ENCODE measurements around the gene QRICH1. TPM values are rescaled to one million over a fixed set of nuclear protein-coding genes. Genes with fewer than 3 reads are reported as not detected.

The QRICH1 gene
- total and polyA plus RNA-seq, 2 donors (not counting 3 experiments of a cell fraction or from before 2014, with no cell fraction given), result 89.7 to 116 TPM

- peaks cover 12% of the 10 kb centered on the region for H3K4me1 ChIP-seq (ENCODE audit: control insufficient read depth, extremely low read depth, insufficient read depth, low read length)
- DNase-seq (ENCODE audit: low read depth, low spot score) (no peak), FAIRE-seq (no peak)
- TSS peak; percentile 6 for BruUV-seq (replicated peaks)
- no peaks in the 10 kb centered on the region for H4K20me1 ChIP-seq (replicated peaks; ENCODE audit: control insufficient read depth, extremely low read depth, insufficient read depth, low read length)
- H3K27me3 ChIP-seq (ENCODE audit: control insufficient read depth in 2 of 2, insufficient read depth in 2 of 2, low read length in 2 of 2), result no peaks in the 10 kb centered on the region
- no peak overlapping the region for H3K9ac ChIP-seq (replicated peaks; ENCODE audit: extremely low read depth, insufficient read depth, low read length)
- H3K36me3 ChIP-seq (ENCODE audit: control insufficient read depth in 2 of 2, extremely low read depth in 1 of 2, insufficient read depth in 2 of 2, low read length in 2 of 2), result peaks cover 7 to 66% of the 10 kb centered on the region in 2 experiments
- no peak overlapping the region for H3K4me3 ChIP-seq (replicated peaks in 1 of 3; ENCODE audit: insufficient read depth in 1 of 3, low read depth in 1 of 3, low read length in 3 of 3)
- peak overlapping the region; percentile 43 for H3K27ac ChIP-seq (ENCODE audit: insufficient read depth, low read depth, low read length)
- intact Hi-C loops (cut with micrococcal nuclease) (loop anchor here (2.0 kb wide), 1 partner anchor 26 kb away; the partner anchor contains the start of gene QRICH1), dilution Hi-C loops (cut with MboI; ENCODE audit: extremely low pct_ligation_motif_present, low sequenced_read_pairs) (no loop called here)
- no peak for TF ChIP-seq MAX (IDR thresholded peaks at IDR 0.05; ENCODE audit: insufficient read depth, insufficient read length)
- TF ChIP-seq EZH2 (IDR thresholded peaks at IDR 0.05; ENCODE audit: borderline replicate concordance, low read depth, low read length, severe bottlenecking), result no peak
- TF ChIP-seq POLR2A (IDR thresholded peaks at IDR 0.05; ENCODE audit: low read depth, low read length), result no peak
- TF ChIP-seq JUN (IDR thresholded peaks at IDR 0.05; ENCODE audit: borderline replicate concordance, insufficient read depth, insufficient read length, low read depth), result no peak
- no peak for TF ChIP-seq FOS (IDR thresholded peaks at IDR 0.05; ENCODE audit: borderline replicate concordance, insufficient read depth, low read length)
- no peak for TF ChIP-seq CTCF (IDR thresholded peaks at IDR 0.05; ENCODE audit: extremely low read depth in 1 of 2, insufficient read depth in 1 of 2, low read depth in 1 of 2, low read length in 2 of 2)
- no peak for TF ChIP-seq MYC (IDR thresholded peaks at IDR 0.05; ENCODE audit: low read depth, low read length)
- no peak for TF ChIP-seq POLR2AphosphoS5 (IDR thresholded peaks at IDR 0.05; ENCODE audit: insufficient read depth, low read depth, low read length)
- TF ChIP-seq GATA2 (IDR thresholded peaks at IDR 0.05; ENCODE audit: insufficient read depth, insufficient read length, low read depth, low read length), result no peak
- no peaks in the 10 kb centered on the region for H3K9me3 ChIP-seq (replicated peaks; ENCODE audit: control insufficient read depth, insufficient read depth, low read length)
- POLR2A ChIA-PET, result interaction anchor here (1.7 kb wide), 1 partner anchor 28 kb away, joined by 7 read pairs; the partner anchor contains the start of gene QRICH1
- no peak overlapping the region for H3K4me2 ChIP-seq (ENCODE audit: insufficient read depth, low read length)
- peaks cover 14% of the 10 kb centered on the region for H3K79me2 ChIP-seq (ENCODE audit: control insufficient read depth, insufficient read depth, low read length)
- no peaks in the 10 kb centered on the region for H3K9me1 ChIP-seq (replicated peaks; ENCODE audit: control insufficient read depth, extremely low read depth, insufficient read depth, low read length)
- CTCF ChIA-PET, result interaction anchor here (0.6 to 2.5 kb wide), 8 partner anchors 12 to 328 kb away, joined by 3 to 19 read pairs (median 4); partner anchors contain the start of genes KLHDC8B, LAMB2, NICN1 and QRICH1
- no peak overlapping the region for H2AFZ ChIP-seq (ENCODE audit: low read depth, low read length)
Measured at GRCh38 chr3:49121132-49121736, 27.4 kb upstream of the QRICH1 start.
